Type B pancreatic cell (in vitro differentiated cells): Measurements from ENCODE around the gene EML1. TPM values are rescaled to one million over a fixed set of nuclear protein-coding genes. Genes with fewer than 3 reads are reported as not detected.

Experiments used
- DNase-seq: peaks from one replicate; pipeline ENCODE4 v3.0.0; 2021; ENCODE audit warnings: mixed read lengths; ENCODE audit not compliant: unreplicated experiment; ENCODE audit errors: extremely low spot score
- H3K27ac Mint-ChIP-seq: 2 replicates; pipeline ENCODE4 v1.8.0; 2021; ENCODE audit warnings: mild to moderate bottlenecking, mixed read lengths
- H3K27me3 Mint-ChIP-seq: 2 replicates; pipeline ENCODE4 v1.8.0; 2021; ENCODE audit warnings: mixed read lengths
- H3K36me3 Mint-ChIP-seq: 2 replicates; pipeline ENCODE4 v1.8.0; 2021; ENCODE audit warnings: mixed read lengths
- H3K4me1 Mint-ChIP-seq: one replicate; pipeline ENCODE4 v1.8.0; 2021; ENCODE audit warnings: mixed read lengths; ENCODE audit not compliant: unreplicated experiment
- H3K4me3 Mint-ChIP-seq: 2 replicates; pipeline ENCODE4 v1.8.0; 2021; ENCODE audit warnings: mild to moderate bottlenecking, mixed read lengths
- H3K9me3 Mint-ChIP-seq: 2 replicates; pipeline ENCODE4 v1.8.0; 2021; ENCODE audit warnings: mixed read lengths
- total RNA-seq: library from RNA; stranded (reverse); gene quantifications from 2 replicates; pipeline ENCODE4 v1.2.1, GENCODE V29; 2021; ENCODE audit warnings: low replicate concordance
- TF ChIP-seq, protein P1 (sequence below): fragments of 200-600 bp; sonication (generic); conservative IDR thresholded peaks from 2 replicates; pipeline ENCODE4 v1.5.0; 2021; ENCODE audit warnings: antibody characterized with exemption, mild to moderate bottlenecking

Gene EML1
- total RNA-seq, 1 donor from 2014 or later: 45.7 TPM

DNA sequence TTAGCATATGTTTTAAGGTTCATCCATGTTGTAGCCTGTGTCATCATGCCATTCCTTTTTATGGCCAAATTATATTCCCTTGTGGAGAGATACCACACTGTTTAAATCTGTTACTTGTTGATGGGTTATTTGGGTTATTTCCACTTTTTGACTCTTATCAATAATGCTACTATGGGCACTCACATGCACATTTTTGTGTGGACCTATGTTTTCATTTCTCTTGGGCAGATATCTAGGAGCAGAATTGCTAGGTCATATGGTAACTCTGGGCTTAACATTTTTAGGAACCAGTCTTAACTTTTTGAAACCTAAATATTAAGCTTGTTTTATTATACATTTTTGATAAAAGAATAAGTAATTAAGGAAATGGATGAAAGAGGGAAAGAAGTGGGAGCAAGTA, 4.0 kb downstream of the EML1 start:
- peaks cover 37% of the 10 kb centered on the region for H3K4me1 Mint-ChIP-seq
- peak overlapping the region; percentile 49 for H3K4me3 Mint-ChIP-seq
- H3K27me3 Mint-ChIP-seq: no peaks in the 10 kb centered on the region
- TF ChIP-seq, protein P1, sequence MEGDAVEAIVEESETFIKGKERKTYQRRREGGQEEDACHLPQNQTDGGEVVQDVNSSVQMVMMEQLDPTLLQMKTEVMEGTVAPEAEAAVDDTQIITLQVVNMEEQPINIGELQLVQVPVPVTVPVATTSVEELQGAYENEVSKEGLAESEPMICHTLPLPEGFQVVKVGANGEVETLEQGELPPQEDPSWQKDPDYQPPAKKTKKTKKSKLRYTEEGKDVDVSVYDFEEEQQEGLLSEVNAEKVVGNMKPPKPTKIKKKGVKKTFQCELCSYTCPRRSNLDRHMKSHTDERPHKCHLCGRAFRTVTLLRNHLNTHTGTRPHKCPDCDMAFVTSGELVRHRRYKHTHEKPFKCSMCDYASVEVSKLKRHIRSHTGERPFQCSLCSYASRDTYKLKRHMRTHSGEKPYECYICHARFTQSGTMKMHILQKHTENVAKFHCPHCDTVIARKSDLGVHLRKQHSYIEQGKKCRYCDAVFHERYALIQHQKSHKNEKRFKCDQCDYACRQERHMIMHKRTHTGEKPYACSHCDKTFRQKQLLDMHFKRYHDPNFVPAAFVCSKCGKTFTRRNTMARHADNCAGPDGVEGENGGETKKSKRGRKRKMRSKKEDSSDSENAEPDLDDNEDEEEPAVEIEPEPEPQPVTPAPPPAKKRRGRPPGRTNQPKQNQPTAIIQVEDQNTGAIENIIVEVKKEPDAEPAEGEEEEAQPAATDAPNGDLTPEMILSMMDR: no peak
- peaks cover 7% of the 10 kb centered on the region for H3K36me3 Mint-ChIP-seq
- no peak overlapping the region for H3K27ac Mint-ChIP-seq
- H3K9me3 Mint-ChIP-seq: peaks cover 4% of the 10 kb centered on the region
- no peak for DNase-seq

DNA sequence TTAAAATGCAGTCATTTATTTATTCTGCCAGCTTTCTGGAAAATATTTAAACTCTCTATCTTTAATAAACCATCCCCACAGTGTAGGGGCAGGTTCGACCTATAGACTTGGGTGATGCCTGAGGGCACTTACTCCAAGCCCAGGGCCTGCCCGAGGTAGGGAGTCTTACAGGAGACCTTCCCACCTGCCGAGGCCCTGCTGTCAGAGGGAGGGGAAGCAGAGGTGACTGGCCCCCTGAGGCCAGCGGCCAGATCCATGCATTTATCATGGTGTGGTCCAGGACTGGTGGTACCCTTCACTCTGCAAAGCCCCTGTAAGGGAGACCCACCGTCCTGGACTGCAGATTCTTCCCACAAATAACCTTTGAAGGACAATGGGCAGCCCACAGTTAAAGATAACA, 7.6 kb downstream of the EML1 start:
- H3K9me3 Mint-ChIP-seq: peaks cover 4% of the 10 kb centered on the region
- H3K4me1 Mint-ChIP-seq: peaks cover 24% of the 10 kb centered on the region
- H3K4me3 Mint-ChIP-seq: no peak overlapping the region
- H3K27ac Mint-ChIP-seq: no peak overlapping the region
- no peak for DNase-seq
- TF ChIP-seq, protein P1: no peak
- peaks cover 7% of the 10 kb centered on the region for H3K36me3 Mint-ChIP-seq
- H3K27me3 Mint-ChIP-seq: no peaks in the 10 kb centered on the region

DNA sequence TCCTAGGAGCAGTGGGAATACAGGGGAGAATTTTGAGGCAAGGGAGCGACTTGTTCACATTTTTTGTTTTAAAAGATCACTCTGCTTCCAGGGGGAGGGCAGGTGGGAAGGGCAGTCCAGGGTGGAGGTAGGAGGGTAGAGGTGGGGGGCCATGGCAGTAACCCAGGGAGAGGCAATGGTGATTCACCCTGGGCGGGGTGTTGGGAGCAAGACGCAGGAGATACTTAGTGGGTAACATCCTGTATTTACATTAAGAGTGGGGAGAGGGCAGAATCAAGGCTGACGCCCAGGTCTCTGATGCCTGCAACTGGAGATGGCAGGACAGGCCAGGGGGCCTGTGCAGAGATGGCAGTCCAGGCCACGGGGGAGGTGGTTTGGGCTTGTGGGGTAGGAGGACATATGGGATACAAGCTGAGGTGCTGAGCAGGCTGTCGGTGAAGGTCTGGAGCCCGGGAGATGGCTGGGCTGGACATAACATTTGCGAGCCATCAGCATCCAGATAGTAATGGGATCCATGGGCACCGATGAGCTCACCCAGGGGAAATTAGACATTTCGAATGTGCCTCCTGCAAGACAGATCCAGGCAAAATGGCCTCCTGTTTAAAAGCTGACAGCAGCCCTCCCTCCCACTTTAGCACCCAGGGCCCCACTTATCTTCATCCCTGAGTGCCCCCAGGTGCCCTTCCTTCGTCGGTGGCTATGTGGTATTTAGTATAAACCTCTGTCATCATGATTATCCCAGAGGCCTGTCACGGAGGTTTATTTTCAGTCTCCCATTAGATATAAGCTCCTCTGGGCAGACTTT, 9.3 kb downstream of the EML1 start:
- H3K36me3 Mint-ChIP-seq: no peaks in the 10 kb centered on the region
- no peaks in the 10 kb centered on the region for H3K9me3 Mint-ChIP-seq
- peaks cover 23% of the 10 kb centered on the region for H3K4me1 Mint-ChIP-seq
- TF ChIP-seq, protein P1: no peak
- no peaks in the 10 kb centered on the region for H3K27me3 Mint-ChIP-seq
- no peak overlapping the region for H3K4me3 Mint-ChIP-seq
- no peak overlapping the region for H3K27ac Mint-ChIP-seq
- no peak for DNase-seq

DNA sequence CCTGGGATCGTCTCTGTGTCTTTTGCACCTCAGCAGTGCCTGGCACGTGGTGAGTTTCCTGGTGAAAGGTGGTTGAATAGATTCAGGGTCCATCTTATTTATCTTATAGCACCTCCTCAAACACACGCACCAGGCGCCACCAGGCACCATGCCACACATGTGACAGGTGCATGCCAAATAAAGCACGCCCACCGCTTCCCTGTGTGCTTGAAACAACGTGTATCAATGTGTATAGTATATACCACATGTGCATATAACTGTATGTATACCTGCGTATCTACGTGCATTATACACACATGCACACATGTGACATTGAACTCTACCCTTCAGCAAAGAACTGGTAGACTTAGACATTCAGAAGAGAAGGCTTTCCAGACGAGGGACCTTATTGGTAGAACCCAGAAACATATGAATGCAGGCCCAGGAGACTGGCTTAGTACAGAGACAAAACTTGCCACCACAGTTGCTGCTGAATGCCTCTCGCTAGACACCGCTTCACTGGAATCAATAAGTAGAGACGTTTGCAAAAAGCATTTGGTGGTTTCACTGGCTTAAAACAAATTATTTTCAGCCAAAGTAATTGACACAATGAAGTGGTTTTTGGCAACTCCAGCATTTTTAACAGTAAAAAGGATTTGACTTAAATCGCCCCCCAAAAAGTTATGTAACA, 10.0 kb downstream of the EML1 start:
- H3K27me3 Mint-ChIP-seq: no peaks in the 10 kb centered on the region
- no peaks in the 10 kb centered on the region for H3K36me3 Mint-ChIP-seq
- no peaks in the 10 kb centered on the region for H3K9me3 Mint-ChIP-seq
- peak overlapping the region; percentile 49 for H3K27ac Mint-ChIP-seq
- TF ChIP-seq, protein P1: no peak
- H3K4me3 Mint-ChIP-seq: no peak overlapping the region
- H3K4me1 Mint-ChIP-seq: peaks cover 30% of the 10 kb centered on the region
- DNase-seq: no peak

DNA sequence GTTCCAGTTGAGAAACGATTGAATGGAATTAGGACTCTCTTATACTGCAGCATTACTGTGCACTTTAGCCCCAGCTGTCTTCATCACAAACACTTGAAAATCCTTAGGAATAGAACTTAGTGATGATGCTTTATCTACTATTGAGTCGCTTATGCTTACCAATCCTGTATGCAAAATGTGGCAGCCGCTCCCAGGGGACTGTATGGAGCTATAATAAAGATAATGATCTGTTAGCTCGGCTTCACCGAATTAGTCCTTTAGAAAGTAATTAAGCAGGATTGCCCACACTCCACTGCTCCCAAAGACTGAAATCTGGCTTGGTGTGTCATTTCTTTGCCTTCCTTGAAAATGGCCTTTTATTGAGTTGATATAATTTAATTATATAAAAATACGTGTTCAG, 10.6 kb downstream of the EML1 start:
- no peaks in the 10 kb centered on the region for H3K27me3 Mint-ChIP-seq
- no peaks in the 10 kb centered on the region for H3K9me3 Mint-ChIP-seq
- TF ChIP-seq, protein P1: no peak
- DNase-seq: no peak
- no peaks in the 10 kb centered on the region for H3K36me3 Mint-ChIP-seq
- H3K4me1 Mint-ChIP-seq: peaks cover 30% of the 10 kb centered on the region
- H3K4me3 Mint-ChIP-seq: no peak overlapping the region
- peak overlapping the region; percentile 49 for H3K27ac Mint-ChIP-seq
